Fibroblast of lung (primary cell): Measurements from ENCODE around the gene OXT. TPM values are rescaled to one million over a fixed set of nuclear protein-coding genes. Genes with fewer than 3 reads are reported as not detected.

Source experiments
- DNase-seq, 2 donors: peaks; one replicate each; pipeline versions ENCODE4 v3.0.0 to v3.0.0-alpha.2; 2010; ENCODE audit warnings: low read depth in 2 of 2
- H2AFZ ChIP-seq: 2 replicates; pipeline ENCODE4 v1.5.1; 2012; ENCODE audit warnings: low read length, control low read depth, inconsistent platforms
- H3K27ac ChIP-seq: 2 replicates; pipeline ENCODE4 v1.5.1; 2011; ENCODE audit warnings: low read length, control low read depth; ENCODE audit not compliant: insufficient read depth
- H3K27me3 ChIP-seq: 2 replicates; pipeline ENCODE4 v1.5.1; 2011; ENCODE audit warnings: mild to moderate bottlenecking, low read length; ENCODE audit not compliant: control insufficient read depth, insufficient read depth
- H3K36me3 ChIP-seq: 2 replicates; pipeline ENCODE4 v1.5.1; 2011; ENCODE audit warnings: low read length; ENCODE audit not compliant: control insufficient read depth, insufficient read depth
- H3K4me1 ChIP-seq: 2 replicates; pipeline ENCODE4 v1.5.1; 2011; ENCODE audit warnings: low read length; ENCODE audit not compliant: control insufficient read depth, insufficient read depth; ENCODE audit errors: extremely low read depth
- H3K4me2 ChIP-seq: 2 replicates; pipeline ENCODE4 v1.5.1; 2011; ENCODE audit warnings: low read length, control low read depth; ENCODE audit not compliant: insufficient read depth; ENCODE audit errors: extremely low read depth
- H3K4me3 ChIP-seq, 4 experiments: fragments of 200-600 bp in 1 of 4; sonication (generic) in 1 of 4; replicated peaks in 1 of 4; 2 replicates each; pipeline ENCODE4 v1.5.1; 2011 to 2016; ENCODE audit warnings: low read length in 4 of 4, low read depth in 3 of 4, mild to moderate bottlenecking in 3 of 4, control low read depth in 2 of 4, inconsistent platforms in 1 of 4, mixed read lengths in 1 of 4; ENCODE audit not compliant: insufficient read depth in 1 of 4; ENCODE audit errors: control extremely low read depth in 1 of 4
- H3K79me2 ChIP-seq: 2 replicates; pipeline ENCODE4 v1.5.1; 2012; ENCODE audit warnings: mild to moderate bottlenecking, low read length, inconsistent platforms; ENCODE audit not compliant: control insufficient read depth, insufficient read depth
- H3K9ac ChIP-seq: 2 replicates; pipeline ENCODE4 v1.5.1; 2011; ENCODE audit warnings: mild to moderate bottlenecking, low read length, control low read depth; ENCODE audit not compliant: insufficient read depth
- H3K9me3 ChIP-seq: 2 replicates; pipeline ENCODE4 v1.5.1; 2012; ENCODE audit warnings: low read depth, low read length; ENCODE audit not compliant: control insufficient read depth, insufficient read depth
- H4K20me1 ChIP-seq: 2 replicates; pipeline ENCODE4 v1.5.1; 2011; ENCODE audit warnings: low read length; ENCODE audit not compliant: control insufficient read depth, insufficient read depth; ENCODE audit errors: extremely low read depth
- EZH2 ChIP-seq: IDR thresholded peaks from 2 replicates; pipeline ENCODE4 v1.5.1; 2012; ENCODE audit warnings: low read length, control low read depth, mild to moderate bottlenecking; ENCODE audit errors: missing control alignments
- polyA plus RNA-seq, 2 donors: library from polyadenylated mRNA; depleted of rRNA in 1 of 2; stranded (reverse) in 1 of 2; unstranded in 1 of 2; fragments of >200 nt; gene quantifications; 2 replicates each; pipeline ENCODE4 v1.2.1, GENCODE V29; 2011 to 2012; ENCODE audit warnings: missing spikeins in 1 of 2
- total RNA-seq: library from RNA; depleted of rRNA; stranded (reverse); fragments of >200 nt; gene quantifications from 2 replicates; pipeline ENCODE4 v1.2.1, GENCODE V29; 2014
- TF ChIP-seq, protein P1 (sequence below), 2 donors: IDR thresholded peaks in 1 of 2; conservative IDR thresholded peaks in 1 of 2; 1 replicate in 1 of 2; 2 replicates in 1 of 2; pipeline ENCODE4 v1.5.1; 2011 to 2012; ENCODE audit warnings: low read length in 2 of 2, control low read depth in 1 of 2, inconsistent platforms in 1 of 2, low read depth in 1 of 2, mild to moderate bottlenecking in 1 of 2

The OXT gene
- total and polyA plus RNA-seq, 2 donors (not counting 1 experiment from before 2014, with no cell fraction given) = not detected

DNA sequence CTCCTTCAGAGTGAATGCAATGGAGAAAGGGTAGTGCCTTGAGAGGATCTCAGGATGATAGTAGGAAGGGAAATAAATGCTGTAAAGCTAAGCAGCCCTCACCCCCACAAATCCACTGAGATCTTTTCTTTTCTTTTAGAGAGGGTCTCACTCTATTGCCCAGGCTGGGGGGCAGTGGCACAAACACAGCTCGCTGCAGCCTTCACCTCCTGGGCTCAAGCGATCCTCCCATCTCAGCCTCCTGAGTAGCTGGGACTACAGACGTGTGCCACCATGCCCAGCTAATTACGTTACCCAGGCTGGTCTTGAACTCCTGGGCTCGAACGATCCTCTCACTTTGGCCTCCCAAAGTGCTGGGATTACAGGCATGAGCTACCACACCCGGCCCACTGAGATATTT, 29.1 kb downstream of the OXT start:
- H3K79me2 ChIP-seq = no peaks in the 10 kb centered on the region
- H3K27ac ChIP-seq = no peak overlapping the region
- H3K4me1 ChIP-seq = no peaks in the 10 kb centered on the region
- H3K27me3 ChIP-seq = no peaks in the 10 kb centered on the region
- TF ChIP-seq, protein P1, sequence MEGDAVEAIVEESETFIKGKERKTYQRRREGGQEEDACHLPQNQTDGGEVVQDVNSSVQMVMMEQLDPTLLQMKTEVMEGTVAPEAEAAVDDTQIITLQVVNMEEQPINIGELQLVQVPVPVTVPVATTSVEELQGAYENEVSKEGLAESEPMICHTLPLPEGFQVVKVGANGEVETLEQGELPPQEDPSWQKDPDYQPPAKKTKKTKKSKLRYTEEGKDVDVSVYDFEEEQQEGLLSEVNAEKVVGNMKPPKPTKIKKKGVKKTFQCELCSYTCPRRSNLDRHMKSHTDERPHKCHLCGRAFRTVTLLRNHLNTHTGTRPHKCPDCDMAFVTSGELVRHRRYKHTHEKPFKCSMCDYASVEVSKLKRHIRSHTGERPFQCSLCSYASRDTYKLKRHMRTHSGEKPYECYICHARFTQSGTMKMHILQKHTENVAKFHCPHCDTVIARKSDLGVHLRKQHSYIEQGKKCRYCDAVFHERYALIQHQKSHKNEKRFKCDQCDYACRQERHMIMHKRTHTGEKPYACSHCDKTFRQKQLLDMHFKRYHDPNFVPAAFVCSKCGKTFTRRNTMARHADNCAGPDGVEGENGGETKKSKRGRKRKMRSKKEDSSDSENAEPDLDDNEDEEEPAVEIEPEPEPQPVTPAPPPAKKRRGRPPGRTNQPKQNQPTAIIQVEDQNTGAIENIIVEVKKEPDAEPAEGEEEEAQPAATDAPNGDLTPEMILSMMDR (conservative IDR thresholded peaks at IDR 0.05 in 1 of 2, IDR thresholded peaks at IDR 0.05 in 1 of 2; ENCODE audit: low read depth in 1 of 2, low read length in 2 of 2) = no peak
- no peak for TF ChIP-seq EZH2
- H2AFZ ChIP-seq = no peak overlapping the region
- H3K36me3 ChIP-seq = no peaks in the 10 kb centered on the region
- H3K4me3 ChIP-seq = no peak overlapping the region
- H3K9ac ChIP-seq = no peak overlapping the region
- H4K20me1 ChIP-seq = no peaks in the 10 kb centered on the region
- H3K9me3 ChIP-seq = no peaks in the 10 kb centered on the region
- no peak for DNase-seq
- no peak overlapping the region for H3K4me2 ChIP-seq

DNA sequence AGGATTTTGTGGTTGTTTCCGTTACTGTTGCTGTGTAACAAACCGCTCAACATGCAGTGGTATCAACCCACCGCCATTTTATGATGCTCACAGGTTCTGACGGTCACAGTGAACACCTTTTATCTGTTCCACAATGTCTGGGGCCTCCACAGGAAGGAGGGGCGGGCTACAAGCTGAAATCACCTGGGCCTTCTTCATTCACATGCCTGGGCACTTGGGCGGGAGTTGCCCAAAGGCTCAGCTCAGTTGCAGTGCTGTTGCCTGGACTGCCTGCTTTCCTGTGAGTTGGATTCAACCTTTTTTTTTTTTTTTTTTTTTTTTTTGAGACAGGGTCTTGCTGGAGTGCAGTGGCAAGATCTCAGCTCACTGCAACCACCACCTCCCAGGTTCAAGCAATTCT, 29.8 kb downstream of the OXT start:
- no peaks in the 10 kb centered on the region for H3K27me3 ChIP-seq
- H3K27ac ChIP-seq = no peak overlapping the region
- no peaks in the 10 kb centered on the region for H3K79me2 ChIP-seq
- H3K4me1 ChIP-seq = no peaks in the 10 kb centered on the region
- H3K36me3 ChIP-seq = no peaks in the 10 kb centered on the region
- DNase-seq = no peak
- no peak overlapping the region for H3K9ac ChIP-seq
- no peaks in the 10 kb centered on the region for H3K9me3 ChIP-seq
- H2AFZ ChIP-seq = no peak overlapping the region
- TF ChIP-seq EZH2 = no peak
- TF ChIP-seq, protein P1 (conservative IDR thresholded peaks at IDR 0.05 in 1 of 2, IDR thresholded peaks at IDR 0.05 in 1 of 2; ENCODE audit: low read depth in 1 of 2, low read length in 2 of 2) = no peak
- no peaks in the 10 kb centered on the region for H4K20me1 ChIP-seq
- no peak overlapping the region for H3K4me2 ChIP-seq
- H3K4me3 ChIP-seq = no peak overlapping the region

DNA sequence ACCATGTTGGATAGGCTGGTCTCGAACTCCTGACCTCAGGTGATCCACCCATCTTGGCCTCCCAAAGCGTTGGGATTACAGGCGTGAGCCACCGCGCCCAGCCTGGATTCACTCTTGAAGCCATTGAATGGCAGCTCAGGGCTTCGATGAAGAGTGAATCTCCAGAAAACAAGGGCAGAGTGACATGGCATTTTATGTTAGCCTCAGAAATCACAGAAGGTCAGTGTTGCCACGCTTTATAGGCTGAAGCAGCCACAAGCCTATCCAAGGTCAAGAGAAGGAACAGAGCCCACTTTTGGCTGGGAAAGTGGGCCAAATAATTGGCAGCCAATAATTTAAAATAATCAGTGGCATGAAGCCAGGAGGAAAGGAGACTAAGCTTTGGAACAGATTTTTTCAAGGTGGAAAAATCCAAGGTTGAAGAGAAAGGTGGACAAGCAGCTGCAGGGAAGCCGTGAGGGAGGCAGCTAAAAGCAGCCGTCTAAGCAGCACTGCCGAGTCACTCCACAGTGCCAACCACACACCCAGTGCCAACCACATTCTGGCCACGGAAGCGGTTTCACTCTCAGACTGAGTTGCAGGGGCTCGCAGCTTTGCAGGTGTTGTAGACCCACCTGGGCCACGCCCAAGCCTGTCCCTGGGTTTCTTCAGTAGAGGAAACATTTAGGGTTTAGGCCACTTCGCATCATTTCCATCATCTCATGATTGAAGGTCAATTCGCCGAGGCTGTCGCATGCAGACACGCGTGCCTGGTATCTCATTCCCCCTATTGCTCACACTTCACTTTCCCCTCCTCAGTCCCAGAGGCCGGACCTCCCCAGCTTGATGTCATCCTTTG, 30.5 kb downstream of the OXT start:
- H3K4me2 ChIP-seq = no peak overlapping the region
- no peaks in the 10 kb centered on the region for H3K4me1 ChIP-seq
- no peak overlapping the region for H3K27ac ChIP-seq
- no peak overlapping the region for H3K4me3 ChIP-seq
- no peak overlapping the region for H2AFZ ChIP-seq
- no peaks in the 10 kb centered on the region for H3K9me3 ChIP-seq
- DNase-seq = no peak
- no peak overlapping the region for H3K9ac ChIP-seq
- no peaks in the 10 kb centered on the region for H3K79me2 ChIP-seq
- H4K20me1 ChIP-seq = no peaks in the 10 kb centered on the region
- H3K27me3 ChIP-seq = no peaks in the 10 kb centered on the region
- no peak for TF ChIP-seq EZH2
- TF ChIP-seq, protein P1 (conservative IDR thresholded peaks at IDR 0.05 in 1 of 2, IDR thresholded peaks at IDR 0.05 in 1 of 2; ENCODE audit: low read depth in 1 of 2, low read length in 2 of 2) = no peak
- H3K36me3 ChIP-seq = no peaks in the 10 kb centered on the region
